ENCODE results near the gene DUSP5. TPM values are rescaled to one million over a fixed set of nuclear protein-coding genes. Genes with fewer than 3 reads are reported as not detected.

The DUSP5 gene
- total RNA-seq, 1 experiment from 2014 or later, result 137 TPM

DNA sequence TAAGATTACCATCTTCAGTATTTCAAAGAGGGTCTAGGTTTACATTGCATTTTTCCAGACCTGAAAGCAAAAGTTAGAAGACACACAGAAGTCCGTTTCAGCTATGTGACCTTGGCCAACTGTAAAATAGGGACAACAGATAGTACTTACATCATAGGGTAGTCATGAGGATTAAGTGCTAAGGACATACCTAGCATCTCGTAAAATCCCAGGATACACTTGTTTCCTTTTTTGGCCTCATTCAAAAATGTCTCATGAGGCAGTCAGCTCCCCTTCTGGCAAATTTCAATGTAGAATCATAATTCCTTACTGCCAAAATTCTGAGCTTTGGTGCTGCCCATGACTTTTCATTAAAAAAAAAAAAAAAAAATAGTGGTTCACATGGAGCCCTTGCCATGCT is 6.4 kb upstream of the DUSP5 start:
- H3K4me2 ChIP-seq (ENCODE audit: low read length), result no peak overlapping the region
- H3K4me1 ChIP-seq (ENCODE audit: control insufficient read depth in 1 of 2, insufficient read depth in 2 of 2, low read length in 2 of 2), result peaks cover 23 to 58% of the 10 kb centered on the region in 2 experiments
- no TSS peak for BruUV-seq (replicated peaks)

More for the DNA sequence above, 6.4 kb upstream of the DUSP5 start:
- Histone ChIP-seq H3K9ac (ENCODE audit: low read length) (no peak overlapping the region), H4K20me1 (ENCODE audit: insufficient read depth) (no peaks in the 10 kb centered on the region), H2AFZ (ENCODE audit: low read depth, low read length, poor library complexity, severe bottlenecking) (no peak overlapping the region), H3K79me2 (ENCODE audit: insufficient read depth, low read length) (peaks cover 9% of the 10 kb centered on the region), H3K4me3 (replicated peaks in 1 of 2; ENCODE audit: low read depth in 1 of 2, low read length in 2 of 2) (no peak overlapping the region), H3K27ac (ENCODE audit: low read depth, low read length) (no peak overlapping the region), H3K9me2 (ENCODE audit: insufficient read depth) (no peaks in the 10 kb centered on the region), H3K9me3 (ENCODE audit: control insufficient read depth in 1 of 2, insufficient read depth in 1 of 2, low read depth in 1 of 2, low read length in 2 of 2) (no peaks in the 10 kb centered on the region), H3K36me3 (ENCODE audit: control insufficient read depth in 1 of 2, insufficient read depth in 2 of 2, low read length in 2 of 2) (no peaks in the 10 kb centered on the region), H3K27me3 (ENCODE audit: insufficient read depth, low read length) (no peaks in the 10 kb centered on the region)
- RAD21 ChIA-PET (ENCODE audit: low non-redundant PET in 1 of 2, low total read pairs in 2 of 2, uncharacterized antibody in 2 of 2, unreplicated experiment in 2 of 2), result no interaction called here
- intact Hi-C loops (cut with micrococcal nuclease), result no loop called here
- CTCF ChIA-PET, result no interaction called here
- TF ChIP-seq RAD21 (IDR thresholded peaks at IDR 0.05; ENCODE audit: low read depth), result no peak
- TF ChIP-seq POLR2AphosphoS5 (IDR thresholded peaks at IDR 0.05; ENCODE audit: low read depth, low read length), result no peak
- TF ChIP-seq, protein P1, sequence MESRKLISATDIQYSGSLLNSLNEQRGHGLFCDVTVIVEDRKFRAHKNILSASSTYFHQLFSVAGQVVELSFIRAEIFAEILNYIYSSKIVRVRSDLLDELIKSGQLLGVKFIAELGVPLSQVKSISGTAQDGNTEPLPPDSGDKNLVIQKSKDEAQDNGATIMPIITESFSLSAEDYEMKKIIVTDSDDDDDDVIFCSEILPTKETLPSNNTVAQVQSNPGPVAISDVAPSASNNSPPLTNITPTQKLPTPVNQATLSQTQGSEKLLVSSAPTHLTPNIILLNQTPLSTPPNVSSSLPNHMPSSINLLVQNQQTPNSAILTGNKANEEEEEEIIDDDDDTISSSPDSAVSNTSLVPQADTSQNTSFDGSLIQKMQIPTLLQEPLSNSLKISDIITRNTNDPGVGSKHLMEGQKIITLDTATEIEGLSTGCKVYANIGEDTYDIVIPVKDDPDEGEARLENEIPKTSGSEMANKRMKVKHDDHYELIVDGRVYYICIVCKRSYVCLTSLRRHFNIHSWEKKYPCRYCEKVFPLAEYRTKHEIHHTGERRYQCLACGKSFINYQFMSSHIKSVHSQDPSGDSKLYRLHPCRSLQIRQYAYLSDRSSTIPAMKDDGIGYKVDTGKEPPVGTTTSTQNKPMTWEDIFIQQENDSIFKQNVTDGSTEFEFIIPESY (IDR thresholded peaks at IDR 0.05; ENCODE audit: extremely low read depth, insufficient replicate concordance, low read length), result no peak
- no peak for TF ChIP-seq SP1 (IDR thresholded peaks at IDR 0.05; ENCODE audit: low read depth)
- no peak for TF ChIP-seq CBX3 (IDR thresholded peaks at IDR 0.05; ENCODE audit: low read depth)
- TF ChIP-seq, protein P2, sequence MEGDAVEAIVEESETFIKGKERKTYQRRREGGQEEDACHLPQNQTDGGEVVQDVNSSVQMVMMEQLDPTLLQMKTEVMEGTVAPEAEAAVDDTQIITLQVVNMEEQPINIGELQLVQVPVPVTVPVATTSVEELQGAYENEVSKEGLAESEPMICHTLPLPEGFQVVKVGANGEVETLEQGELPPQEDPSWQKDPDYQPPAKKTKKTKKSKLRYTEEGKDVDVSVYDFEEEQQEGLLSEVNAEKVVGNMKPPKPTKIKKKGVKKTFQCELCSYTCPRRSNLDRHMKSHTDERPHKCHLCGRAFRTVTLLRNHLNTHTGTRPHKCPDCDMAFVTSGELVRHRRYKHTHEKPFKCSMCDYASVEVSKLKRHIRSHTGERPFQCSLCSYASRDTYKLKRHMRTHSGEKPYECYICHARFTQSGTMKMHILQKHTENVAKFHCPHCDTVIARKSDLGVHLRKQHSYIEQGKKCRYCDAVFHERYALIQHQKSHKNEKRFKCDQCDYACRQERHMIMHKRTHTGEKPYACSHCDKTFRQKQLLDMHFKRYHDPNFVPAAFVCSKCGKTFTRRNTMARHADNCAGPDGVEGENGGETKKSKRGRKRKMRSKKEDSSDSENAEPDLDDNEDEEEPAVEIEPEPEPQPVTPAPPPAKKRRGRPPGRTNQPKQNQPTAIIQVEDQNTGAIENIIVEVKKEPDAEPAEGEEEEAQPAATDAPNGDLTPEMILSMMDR (IDR thresholded peaks at IDR 0.05 in 2 of 3, conservative IDR thresholded peaks at IDR 0.05 in 1 of 3; ENCODE audit: borderline replicate concordance in 1 of 3, insufficient read depth in 1 of 3, low read depth in 2 of 3, low read length in 2 of 3), result no peak
- TF ChIP-seq CEBPB (IDR thresholded peaks at IDR 0.05; ENCODE audit: low read depth), result no peak
- no peak for TF ChIP-seq ELF1 (IDR thresholded peaks at IDR 0.05; ENCODE audit: borderline replicate concordance, low read depth)
- no peak for TF ChIP-seq ZFX (IDR thresholded peaks at IDR 0.05)
- TF ChIP-seq ZNF274 (IDR thresholded peaks at IDR 0.05; ENCODE audit: low read depth, low read length), result no peak
- TF ChIP-seq EZH2phosphoT487 (IDR thresholded peaks at IDR 0.05; ENCODE audit: borderline replicate concordance), result no peak
- no peak for TF ChIP-seq TCF7L2 (IDR thresholded peaks at IDR 0.05; ENCODE audit: borderline replicate concordance, extremely low read depth, insufficient read depth, insufficient read length)
- no peak for TF ChIP-seq SRF (IDR thresholded peaks at IDR 0.05; ENCODE audit: low read depth)
- no peak for TF ChIP-seq EZH2 (IDR thresholded peaks at IDR 0.05)
- TF ChIP-seq, protein P3, sequence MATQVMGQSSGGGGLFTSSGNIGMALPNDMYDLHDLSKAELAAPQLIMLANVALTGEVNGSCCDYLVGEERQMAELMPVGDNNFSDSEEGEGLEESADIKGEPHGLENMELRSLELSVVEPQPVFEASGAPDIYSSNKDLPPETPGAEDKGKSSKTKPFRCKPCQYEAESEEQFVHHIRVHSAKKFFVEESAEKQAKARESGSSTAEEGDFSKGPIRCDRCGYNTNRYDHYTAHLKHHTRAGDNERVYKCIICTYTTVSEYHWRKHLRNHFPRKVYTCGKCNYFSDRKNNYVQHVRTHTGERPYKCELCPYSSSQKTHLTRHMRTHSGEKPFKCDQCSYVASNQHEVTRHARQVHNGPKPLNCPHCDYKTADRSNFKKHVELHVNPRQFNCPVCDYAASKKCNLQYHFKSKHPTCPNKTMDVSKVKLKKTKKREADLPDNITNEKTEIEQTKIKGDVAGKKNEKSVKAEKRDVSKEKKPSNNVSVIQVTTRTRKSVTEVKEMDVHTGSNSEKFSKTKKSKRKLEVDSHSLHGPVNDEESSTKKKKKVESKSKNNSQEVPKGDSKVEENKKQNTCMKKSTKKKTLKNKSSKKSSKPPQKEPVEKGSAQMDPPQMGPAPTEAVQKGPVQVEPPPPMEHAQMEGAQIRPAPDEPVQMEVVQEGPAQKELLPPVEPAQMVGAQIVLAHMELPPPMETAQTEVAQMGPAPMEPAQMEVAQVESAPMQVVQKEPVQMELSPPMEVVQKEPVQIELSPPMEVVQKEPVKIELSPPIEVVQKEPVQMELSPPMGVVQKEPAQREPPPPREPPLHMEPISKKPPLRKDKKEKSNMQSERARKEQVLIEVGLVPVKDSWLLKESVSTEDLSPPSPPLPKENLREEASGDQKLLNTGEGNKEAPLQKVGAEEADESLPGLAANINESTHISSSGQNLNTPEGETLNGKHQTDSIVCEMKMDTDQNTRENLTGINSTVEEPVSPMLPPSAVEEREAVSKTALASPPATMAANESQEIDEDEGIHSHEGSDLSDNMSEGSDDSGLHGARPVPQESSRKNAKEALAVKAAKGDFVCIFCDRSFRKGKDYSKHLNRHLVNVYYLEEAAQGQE (IDR thresholded peaks at IDR 0.05; ENCODE audit: low read depth), result no peak
- TF ChIP-seq, protein P4, sequence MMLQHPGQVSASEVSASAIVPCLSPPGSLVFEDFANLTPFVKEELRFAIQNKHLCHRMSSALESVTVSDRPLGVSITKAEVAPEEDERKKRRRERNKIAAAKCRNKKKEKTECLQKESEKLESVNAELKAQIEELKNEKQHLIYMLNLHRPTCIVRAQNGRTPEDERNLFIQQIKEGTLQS (IDR thresholded peaks at IDR 0.05), result no peak
- no peak for TF ChIP-seq POLR2A (IDR thresholded peaks at IDR 0.05; ENCODE audit: borderline replicate concordance, extremely low read depth, insufficient read depth, insufficient read length)
- ATAC-seq (no peak), DNase-seq (ENCODE audit: low read depth, low spot score) (no peak)
- POLR2A ChIA-PET, result interaction anchor here (1.2 to 24.1 kb wide), 7 partner anchors 9 to 137 kb away, joined by 3 to 438 read pairs (median 6); no protein-coding TSS in a partner anchor

Measured in HCT116 (cell line).